Activated CD4-positive, alpha-beta T cell treated with anti-CD3 and anti-CD28 coated beads, Interleukin-2, amount 10 ng/mL, durations not matched to agents 24 days and 14 days (primary cell): ENCODE results near the gene NALF2. TPM values are rescaled to one million over a fixed set of nuclear protein-coding genes. Genes with fewer than 3 reads are reported as not detected.

Experiments used
- DNase-seq: peaks from one replicate; pipeline ENCODE4 v3.0.0; 2022
- H3K27ac Mint-ChIP-seq: one replicate; pipeline ENCODE4 v1.8.0; 2022; ENCODE audit warnings: mild to moderate bottlenecking, mixed read lengths
- H3K27me3 Mint-ChIP-seq: one replicate; pipeline ENCODE4 v1.8.0; 2022; ENCODE audit warnings: mixed read lengths
- H3K36me3 Mint-ChIP-seq: one replicate; pipeline ENCODE4 v1.8.0; 2022; ENCODE audit warnings: low read depth, mild to moderate bottlenecking, mixed read lengths
- H3K4me1 Mint-ChIP-seq: one replicate; pipeline ENCODE4 v1.8.0; 2021; ENCODE audit warnings: mixed read lengths
- H3K4me3 Mint-ChIP-seq: one replicate; pipeline ENCODE4 v1.8.0; 2022; ENCODE audit warnings: mild to moderate bottlenecking, moderate library complexity, mixed read lengths
- H3K9me3 Mint-ChIP-seq: one replicate; pipeline ENCODE4 v1.8.0; 2021; ENCODE audit warnings: mixed read lengths
- intact Hi-C: fragments of 100-400 bp; cut with micrococcal nuclease; formaldehyde crosslinking; loops from one replicate; pipeline ENCODE4 v1.15.1; 2023
- total RNA-seq: library from RNA; stranded (reverse); gene quantifications from 2 replicates; pipeline ENCODE4 v1.2.3, GENCODE V29; 2022

Gene NALF2
- total RNA-seq, 1 donor from 2014 or later: 0.51 TPM

- no peak for DNase-seq
- no peaks in the 10 kb centered on the region for H3K9me3 Mint-ChIP-seq
- peaks cover 27% of the 10 kb centered on the region for H3K27me3 Mint-ChIP-seq
- no peaks in the 10 kb centered on the region for H3K36me3 Mint-ChIP-seq
- H3K4me3 Mint-ChIP-seq: no peak overlapping the region
- intact Hi-C loops: no loop called here
- peaks cover 3% of the 10 kb centered on the region for H3K4me1 Mint-ChIP-seq
- no peak overlapping the region for H3K27ac Mint-ChIP-seq
Measured at GRCh38 chrX:69506617-69507499, 2.7 kb downstream of the NALF2 start.

GRCh38 chrX:69507500-69507789 lies 3.3 kb downstream of the NALF2 start:
- Mint-ChIP-seq H3K27ac (no peak overlapping the region), H3K27me3 (peaks cover 27% of the 10 kb centered on the region), H3K4me1 (peaks cover 3% of the 10 kb centered on the region), H3K36me3 (no peaks in the 10 kb centered on the region), H3K9me3 (no peaks in the 10 kb centered on the region), H3K4me3 (no peak overlapping the region)
- DNase-seq: no peak
- intact Hi-C loops: no loop called here

GRCh38 chrX:69508610-69509009 lies 4.5 kb downstream of the NALF2 start:
- Mint-ChIP-seq H3K4me3 (no peak overlapping the region), H3K36me3 (no peaks in the 10 kb centered on the region), H3K9me3 (no peaks in the 10 kb centered on the region), H3K4me1 (no peaks in the 10 kb centered on the region), H3K27me3 (peaks cover 23% of the 10 kb centered on the region), H3K27ac (no peak overlapping the region)
- intact Hi-C loops: no loop called here
- no peak for DNase-seq

- peaks cover 23% of the 10 kb centered on the region for H3K27me3 Mint-ChIP-seq
- no peaks in the 10 kb centered on the region for H3K9me3 Mint-ChIP-seq
- H3K27ac Mint-ChIP-seq: no peak overlapping the region
- no peak for DNase-seq
- H3K4me1 Mint-ChIP-seq: no peaks in the 10 kb centered on the region
- H3K4me3 Mint-ChIP-seq: no peak overlapping the region
- H3K36me3 Mint-ChIP-seq: no peaks in the 10 kb centered on the region
- intact Hi-C loops: no loop called here
Measured at GRCh38 chrX:69510137-69510715, 6.1 kb downstream of the NALF2 start.

- Mint-ChIP-seq H3K4me3 (no peak overlapping the region), H3K36me3 (no peaks in the 10 kb centered on the region), H3K9me3 (no peaks in the 10 kb centered on the region), H3K4me1 (no peaks in the 10 kb centered on the region), H3K27ac (no peak overlapping the region), H3K27me3 (peaks cover 20% of the 10 kb centered on the region)
- intact Hi-C loops: no loop called here
- no peak for DNase-seq
Measured at GRCh38 chrX:69510914-69511513, 6.9 kb downstream of the NALF2 start.

GRCh38 chrX:69522052-69522451 lies 17.9 kb downstream of the NALF2 start:
- H3K27me3 Mint-ChIP-seq: peaks cover 10% of the 10 kb centered on the region
- H3K36me3 Mint-ChIP-seq: no peaks in the 10 kb centered on the region
- intact Hi-C loops: no loop called here
- no peak overlapping the region for H3K4me3 Mint-ChIP-seq
- no peak for DNase-seq
- H3K27ac Mint-ChIP-seq: no peak overlapping the region
- H3K4me1 Mint-ChIP-seq: no peaks in the 10 kb centered on the region
- H3K9me3 Mint-ChIP-seq: no peaks in the 10 kb centered on the region

- no peak overlapping the region for H3K4me3 Mint-ChIP-seq
- no peaks in the 10 kb centered on the region for H3K4me1 Mint-ChIP-seq
- no peak for DNase-seq
- peaks cover 8% of the 10 kb centered on the region for H3K27me3 Mint-ChIP-seq
- H3K27ac Mint-ChIP-seq: no peak overlapping the region
- no peaks in the 10 kb centered on the region for H3K36me3 Mint-ChIP-seq
- H3K9me3 Mint-ChIP-seq: no peaks in the 10 kb centered on the region
- intact Hi-C loops: no loop called here
Measured at GRCh38 chrX:69523314-69523713, 19.2 kb downstream of the NALF2 start.

- H3K27ac Mint-ChIP-seq: no peak overlapping the region
- no peaks in the 10 kb centered on the region for H3K4me1 Mint-ChIP-seq
- peaks cover 5% of the 10 kb centered on the region for H3K27me3 Mint-ChIP-seq
- intact Hi-C loops: no loop called here
- H3K36me3 Mint-ChIP-seq: no peaks in the 10 kb centered on the region
- no peak for DNase-seq
- no peaks in the 10 kb centered on the region for H3K9me3 Mint-ChIP-seq
- no peak overlapping the region for H3K4me3 Mint-ChIP-seq
Measured at GRCh38 chrX:69524781-69525363, 20.7 kb downstream of the NALF2 start.

GRCh38 chrX:69530306-69530705 lies 26.2 kb downstream of the NALF2 start:
- no peak for DNase-seq
- Mint-ChIP-seq H3K4me1 (no peaks in the 10 kb centered on the region), H3K27ac (no peak overlapping the region), H3K36me3 (no peaks in the 10 kb centered on the region), H3K9me3 (no peaks in the 10 kb centered on the region), H3K27me3 (no peaks in the 10 kb centered on the region), H3K4me3 (no peak overlapping the region)
- intact Hi-C loops: no loop called here

GRCh38 chrX:69531031-69531755 lies 27.1 kb downstream of the NALF2 start:
- DNase-seq: no peak
- intact Hi-C loops: no loop called here
- no peak overlapping the region for H3K27ac Mint-ChIP-seq

GRCh38 chrX:69535661-69536060 lies 31.5 kb downstream of the NALF2 start:
- no peaks in the 10 kb centered on the region for H3K27me3 Mint-ChIP-seq
- no peaks in the 10 kb centered on the region for H3K9me3 Mint-ChIP-seq
- no peak for DNase-seq
- no peaks in the 10 kb centered on the region for H3K36me3 Mint-ChIP-seq
- intact Hi-C loops: no loop called here
- H3K4me1 Mint-ChIP-seq: peaks cover 14% of the 10 kb centered on the region
- no peak overlapping the region for H3K4me3 Mint-ChIP-seq
- no peak overlapping the region for H3K27ac Mint-ChIP-seq

More at GRCh38 chrX:69531031-69531755, 27.1 kb downstream of the NALF2 start:
- no peaks in the 10 kb centered on the region for H3K27me3 Mint-ChIP-seq
- no peaks in the 10 kb centered on the region for H3K4me1 Mint-ChIP-seq
- H3K36me3 Mint-ChIP-seq: no peaks in the 10 kb centered on the region
- no peaks in the 10 kb centered on the region for H3K9me3 Mint-ChIP-seq
- no peak overlapping the region for H3K4me3 Mint-ChIP-seq

- Mint-ChIP-seq H3K27ac (peak overlapping the region; percentile 34), H3K4me3 (peak overlapping the region; percentile 60), H3K27me3 (no peaks in the 10 kb centered on the region), H3K9me3 (no peaks in the 10 kb centered on the region), H3K4me1 (peaks cover 14% of the 10 kb centered on the region), H3K36me3 (no peaks in the 10 kb centered on the region)
- peak; percentile 91 for DNase-seq
- intact Hi-C loops: loop anchor here (1.0 to 2.0 kb wide), 4 partner anchors 80 to 595 kb away; partner anchors contain the start of gene IGBP1
Measured at GRCh38 chrX:69538321-69538876, 34.3 kb downstream of the NALF2 start.

- Mint-ChIP-seq H3K27me3 (no peaks in the 10 kb centered on the region), H3K4me1 (peaks cover 14% of the 10 kb centered on the region), H3K4me3 (peak overlapping the region; percentile 59), H3K9me3 (no peaks in the 10 kb centered on the region), H3K36me3 (no peaks in the 10 kb centered on the region), H3K27ac (peak overlapping the region; percentile 83)
- DNase-seq: peak; percentile 59
- intact Hi-C loops: loop anchor here (2.0 kb wide), 2 partner anchors 491 to 557 kb away; no protein-coding TSS in a partner anchor
Measured at GRCh38 chrX:69539437-69539836, 35.3 kb downstream of the NALF2 start.
